ENCODE results near the gene ADAMTS9. TPM values are rescaled to one million over a fixed set of nuclear protein-coding genes. Genes with fewer than 3 reads are reported as not detected.

ADAMTS9 gene
- total RNA-seq, 4 donors from 2014 or later = 36.4 to 218 (median 99.1) TPM

GRCh38 chr3:64575211-64575844 lies 112.5 kb downstream of the ADAMTS9 start:
- TF ChIP-seq CTCF (IDR thresholded peaks at IDR 0.05; ENCODE audit: low read depth) = no peak

- no peak for TF ChIP-seq CTCF (IDR thresholded peaks at IDR 0.05; ENCODE audit: low read depth)
Observed at GRCh38 chr3:64574194-64574593, 113.6 kb downstream of the ADAMTS9 start.

GRCh38 chr3:64571982-64572381 lies 115.8 kb downstream of the ADAMTS9 start:
- no peak for TF ChIP-seq CTCF (IDR thresholded peaks at IDR 0.05; ENCODE audit: low read depth)

GRCh38 chr3:64568895-64569517 lies 118.8 kb downstream of the ADAMTS9 start:
- no peak for TF ChIP-seq CTCF (IDR thresholded peaks at IDR 0.05; ENCODE audit: low read depth)

- TF ChIP-seq CTCF (IDR thresholded peaks at IDR 0.05; ENCODE audit: low read depth) = no peak
Observed at GRCh38 chr3:64566859-64567258, 120.9 kb downstream of the ADAMTS9 start.

- TF ChIP-seq CTCF (IDR thresholded peaks at IDR 0.05; ENCODE audit: low read depth) = no peak
Observed at GRCh38 chr3:64563751-64564150, 124.0 kb downstream of the ADAMTS9 start.

- no peak for TF ChIP-seq CTCF (IDR thresholded peaks at IDR 0.05; ENCODE audit: low read depth)
Observed at GRCh38 chr3:64561868-64562267, 125.9 kb downstream of the ADAMTS9 start.

Data from subcutaneous adipose tissue (tissue), 4 donors.